Measurements from ENCODE around the gene AGBL3.

DNA sequence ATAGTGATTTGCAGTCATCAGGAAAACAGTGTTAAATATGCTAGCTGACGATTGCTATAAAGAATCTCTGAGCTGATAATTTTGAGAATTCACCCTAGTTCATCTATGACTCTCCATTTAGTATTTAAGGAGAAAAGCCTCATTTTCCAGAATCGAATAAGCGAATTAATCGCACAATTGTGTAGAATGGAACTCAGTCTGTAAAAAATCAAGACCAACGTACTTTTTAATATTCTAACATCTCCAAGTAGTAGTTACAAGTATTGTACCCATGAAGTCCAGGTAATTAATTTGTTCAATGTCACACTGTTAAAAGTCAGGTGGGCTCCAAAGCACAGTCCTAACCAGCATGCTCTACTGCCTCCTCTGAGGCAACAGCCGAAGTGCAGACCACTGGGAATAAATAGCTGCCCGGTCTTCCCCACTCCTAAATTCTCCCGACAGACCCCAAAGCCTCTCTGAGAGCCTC, 380 bp upstream of the AGBL3 start:
- TF ChIP-seq, protein P1, sequence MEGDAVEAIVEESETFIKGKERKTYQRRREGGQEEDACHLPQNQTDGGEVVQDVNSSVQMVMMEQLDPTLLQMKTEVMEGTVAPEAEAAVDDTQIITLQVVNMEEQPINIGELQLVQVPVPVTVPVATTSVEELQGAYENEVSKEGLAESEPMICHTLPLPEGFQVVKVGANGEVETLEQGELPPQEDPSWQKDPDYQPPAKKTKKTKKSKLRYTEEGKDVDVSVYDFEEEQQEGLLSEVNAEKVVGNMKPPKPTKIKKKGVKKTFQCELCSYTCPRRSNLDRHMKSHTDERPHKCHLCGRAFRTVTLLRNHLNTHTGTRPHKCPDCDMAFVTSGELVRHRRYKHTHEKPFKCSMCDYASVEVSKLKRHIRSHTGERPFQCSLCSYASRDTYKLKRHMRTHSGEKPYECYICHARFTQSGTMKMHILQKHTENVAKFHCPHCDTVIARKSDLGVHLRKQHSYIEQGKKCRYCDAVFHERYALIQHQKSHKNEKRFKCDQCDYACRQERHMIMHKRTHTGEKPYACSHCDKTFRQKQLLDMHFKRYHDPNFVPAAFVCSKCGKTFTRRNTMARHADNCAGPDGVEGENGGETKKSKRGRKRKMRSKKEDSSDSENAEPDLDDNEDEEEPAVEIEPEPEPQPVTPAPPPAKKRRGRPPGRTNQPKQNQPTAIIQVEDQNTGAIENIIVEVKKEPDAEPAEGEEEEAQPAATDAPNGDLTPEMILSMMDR (IDR thresholded peaks at IDR 0.05; ENCODE audit: insufficient read depth, low read depth, low read length) = no peak
- no peak for TF ChIP-seq EZH2 (IDR thresholded peaks at IDR 0.05; ENCODE audit: insufficient read depth, low read length)

Data from astrocyte (in vitro differentiated cells and primary cell).